IMR-90 (cell line): ENCODE results near the gene CASK. TPM values are rescaled to one million over a fixed set of nuclear protein-coding genes. Genes with fewer than 3 reads are reported as not detected.

Experiments
- ATAC-seq: fragments of 200-7000 bp; cut with Tn5 transposase; 2 replicates; pipeline ENCODE4 v1.9.1; 2020; ENCODE audit warnings: low read depth, mild to moderate bottlenecking, moderate library complexity
- BruUV-seq: library from RNA; stranded (reverse); fragments of 400-500 nt; replicated peaks from 2 replicates; lab custom pipeline; 2021; lab: Mats Ljungman, UMichigan
- CTCF ChIA-PET: fragments of 300-600 bp; formaldehyde crosslinking; extraction: SDS; loops from one replicate; lab custom pipeline; 2021; ENCODE audit warnings: antibody characterized with exemption; lab: Yijun Ruan, JAX
- POLR2A ChIA-PET: fragments of 300-600 bp; sonication (Branson Sonifier 250); formaldehyde crosslinking; loops from one replicate; lab custom pipeline; 2022; ENCODE audit warnings: antibody characterized with exemption; ENCODE audit not compliant: unreplicated experiment; lab: Charles Lee
- DNase-seq: peaks from one replicate; pipeline ENCODE4 v3.0.0; 2013
- H2AFZ ChIP-seq: replicated peaks from 2 replicates; pipeline ENCODE3; 2013; ENCODE audit warnings: low read length, mild to moderate bottlenecking; ENCODE audit not compliant: poor library complexity
- H2AK5ac ChIP-seq: 2 replicates; pipeline ENCODE4 v1.6.1; 2013; ENCODE audit warnings: low read depth, low read length, inconsistent platforms
- H2AK9ac ChIP-seq: replicated peaks from 2 replicates; pipeline ENCODE3; 2013; ENCODE audit warnings: mild to moderate bottlenecking, low read depth, low read length, moderate library complexity; ENCODE audit not compliant: poor library complexity
- H2BK120ac ChIP-seq: 2 replicates; pipeline ENCODE4 v1.6.1; 2013; ENCODE audit warnings: low read depth, low read length, inconsistent platforms
- H2BK15ac ChIP-seq: 3 replicates; pipeline ENCODE4 v1.6.1; 2013; ENCODE audit warnings: low read depth, low read length, inconsistent platforms
- H2BK20ac ChIP-seq: 2 replicates; pipeline ENCODE4 v1.6.1; 2013; ENCODE audit warnings: low read depth, mild to moderate bottlenecking, inconsistent platforms, low read length, moderate library complexity
- H2BK5ac ChIP-seq: 2 replicates; pipeline ENCODE4 v1.6.1; 2013; ENCODE audit warnings: mild to moderate bottlenecking, low read depth, low read length, inconsistent platforms; ENCODE audit not compliant: poor library complexity, severe bottlenecking
- H3K14ac ChIP-seq: replicated peaks from 2 replicates; pipeline ENCODE4 v1.6.1; 2013; ENCODE audit warnings: low read depth, low read length, inconsistent platforms
- H3K18ac ChIP-seq: 2 replicates; pipeline ENCODE4 v1.6.1; 2013; ENCODE audit warnings: low read depth, low read length, control low read depth
- H3K23ac ChIP-seq: 2 replicates; pipeline ENCODE4 v1.6.1; 2013; ENCODE audit warnings: low read depth, low read length, inconsistent platforms
- H3K27ac ChIP-seq: 2 replicates; pipeline ENCODE4 v1.5.1; 2013; ENCODE audit warnings: mild to moderate bottlenecking, control low read depth, low read length; ENCODE audit not compliant: insufficient read depth
- H3K27me3 ChIP-seq: 2 replicates; pipeline ENCODE4 v1.6.1; 2013; ENCODE audit warnings: low read length; ENCODE audit not compliant: control insufficient read depth, insufficient read depth
- H3K36me3 ChIP-seq: 2 replicates; pipeline ENCODE4 v1.6.1; 2013; ENCODE audit warnings: low read length, mixed read lengths; ENCODE audit not compliant: control insufficient read depth, insufficient read depth
- H3K4ac ChIP-seq: 2 replicates; pipeline ENCODE4 v1.6.1; 2013; ENCODE audit warnings: low read depth, low read length, inconsistent platforms
- H3K4me1 ChIP-seq: 2 replicates; pipeline ENCODE4 v1.6.1; 2013; ENCODE audit warnings: low read length, mixed read lengths; ENCODE audit not compliant: control insufficient read depth, insufficient read depth
- H3K4me2 ChIP-seq: 2 replicates; pipeline ENCODE4 v1.6.1; 2013; ENCODE audit warnings: low read depth, mild to moderate bottlenecking, control low read depth, low read length, moderate library complexity
- H3K4me3 ChIP-seq: 2 replicates; pipeline ENCODE4 v1.5.1; 2013; ENCODE audit warnings: low read depth, mild to moderate bottlenecking, control low read depth, low read length, moderate library complexity; ENCODE audit not compliant: insufficient read depth
- H3K56ac ChIP-seq: 2 replicates; pipeline ENCODE4 v1.6.1; 2013; ENCODE audit warnings: low read length, inconsistent platforms; ENCODE audit not compliant: insufficient read depth; ENCODE audit errors: extremely low read depth
- H3K79me1 ChIP-seq, 2 experiments: 2 replicates each; pipeline ENCODE4 v1.6.1; 2013; ENCODE audit warnings: low read length in 2 of 2, inconsistent platforms in 1 of 2, low read depth in 1 of 2
- H3K9ac ChIP-seq: 2 replicates; pipeline ENCODE4 v1.6.1; 2013; ENCODE audit warnings: low read depth, low read length, control low read depth
- H3K9me1 ChIP-seq: 2 replicates; pipeline ENCODE4 v1.6.1; 2013; ENCODE audit warnings: low read length, inconsistent platforms; ENCODE audit not compliant: insufficient read depth
- H3K9me3 ChIP-seq: 2 replicates; pipeline ENCODE4 v1.6.1; 2013; ENCODE audit warnings: low read length; ENCODE audit not compliant: control insufficient read depth, insufficient read depth
- H4K20me1 ChIP-seq: 2 replicates; pipeline ENCODE4 v1.6.1; 2013; ENCODE audit warnings: low read length, inconsistent platforms; ENCODE audit not compliant: insufficient read depth
- H4K5ac ChIP-seq: 2 replicates; pipeline ENCODE4 v1.6.1; 2013; ENCODE audit warnings: mild to moderate bottlenecking, low read depth, low read length, control low read depth
- H4K8ac ChIP-seq, 2 experiments: 2 replicates each; pipeline ENCODE4 v1.6.1; 2013; ENCODE audit warnings: low read depth in 2 of 2, low read length in 2 of 2, control low read depth in 1 of 2, inconsistent platforms in 1 of 2
- H4K91ac ChIP-seq: 2 replicates; pipeline ENCODE4 v1.6.1; 2013; ENCODE audit warnings: low read depth, low read length, inconsistent platforms; ENCODE audit not compliant: insufficient read depth
- BHLHE40 ChIP-seq: fragments of 150-350 bp; IDR thresholded peaks from 2 replicates; pipeline ENCODE4 v1.6.1; 2016; ENCODE audit warnings: mild to moderate bottlenecking, low read depth, low read length
- CEBPB ChIP-seq: IDR thresholded peaks from 2 replicates; pipeline ENCODE4 v1.6.1; 2012; ENCODE audit warnings: low read depth, low read length, improper control_type of control experiment
- CHD1 ChIP-seq: IDR thresholded peaks from 2 replicates; pipeline ENCODE4 v1.6.1; 2012; ENCODE audit warnings: low read depth, low read length, improper control_type of control experiment
- CTCF ChIP-seq: conservative IDR thresholded peaks from 2 replicates; pipeline ENCODE4 v1.5.1; 2012; ENCODE audit warnings: mild to moderate bottlenecking, low read depth, low read length, improper control_type of control experiment
- ELK1 ChIP-seq: fragments of 150-350 bp; IDR thresholded peaks from 2 replicates; pipeline ENCODE4 v1.6.1; 2016; ENCODE audit warnings: low read depth, mild to moderate bottlenecking, low read length, moderate library complexity, borderline replicate concordance
- FOS ChIP-seq: fragments of 150-350 bp; IDR thresholded peaks from 2 replicates; pipeline ENCODE4 v1.6.1; 2016; ENCODE audit warnings: low read depth, low read length
- MAFK ChIP-seq: IDR thresholded peaks from 2 replicates; pipeline ENCODE4 v1.6.1; 2012; ENCODE audit warnings: low read depth, low read length, improper control_type of control experiment
- MAZ ChIP-seq: IDR thresholded peaks from 2 replicates; pipeline ENCODE4 v1.6.1; 2012; ENCODE audit warnings: low read depth, mild to moderate bottlenecking, low read length, improper control_type of control experiment, moderate library complexity, borderline replicate concordance
- MXI1 ChIP-seq: IDR thresholded peaks from 2 replicates; pipeline ENCODE4 v1.6.1; 2012; ENCODE audit warnings: low read depth, mild to moderate bottlenecking, low read length, moderate library complexity, borderline replicate concordance
- NFE2L2 ChIP-seq: fragments of 150-350 bp; IDR thresholded peaks from 2 replicates; pipeline ENCODE4 v1.6.1; 2016; ENCODE audit warnings: low read depth, mild to moderate bottlenecking, low read length
- POLR2A ChIP-seq: IDR thresholded peaks from 2 replicates; pipeline ENCODE4 v1.6.1; 2012; ENCODE audit warnings: mild to moderate bottlenecking, low read depth, low read length
- RAD21 ChIP-seq: IDR thresholded peaks from 2 replicates; pipeline ENCODE4 v1.6.1; 2012; ENCODE audit warnings: low read length, improper control_type of control experiment
- RCOR1 ChIP-seq: IDR thresholded peaks from 2 replicates; pipeline ENCODE4 v1.6.1; 2012; ENCODE audit warnings: mild to moderate bottlenecking, low read length, improper control_type of control experiment; ENCODE audit not compliant: insufficient replicate concordance
- RFX5 ChIP-seq: IDR thresholded peaks from 2 replicates; pipeline ENCODE4 v1.8.0; 2012; ENCODE audit warnings: low read depth, mild to moderate bottlenecking, low read length, moderate library complexity
- SMC3 ChIP-seq: fragments of 150-350 bp; IDR thresholded peaks from 2 replicates; pipeline ENCODE4 v1.6.1; 2016; ENCODE audit warnings: low read depth, mild to moderate bottlenecking, antibody characterized with exemption, low read length, moderate library complexity
- USF2 ChIP-seq: fragments of 150-350 bp; IDR thresholded peaks from 2 replicates; pipeline ENCODE4 v1.6.1; 2017; ENCODE audit warnings: mild to moderate bottlenecking, antibody characterized with exemption, low read length, low read depth
- WGBS, 2 experiments: methylation state at CpG; one replicate each; pipeline versions ENCODE4 v1.1.5 to v1.1.7; 2013; ENCODE audit warnings: missing lambda C conversion rate in 2 of 2; ENCODE audit not compliant: insufficient read length in 1 of 2; ENCODE audit errors: extremely low coverage in 2 of 2; 5-methylcytosine and 5-hydroxymethylcytosine counted together
- dilution Hi-C: fragments of 300-500 bp; cut with HindIII; formaldehyde crosslinking; loops from one replicate; pipeline ENCODE4 v1.14.3; 2018; ENCODE audit warnings: low sequenced_read_pairs; ENCODE audit not compliant: unreplicated experiment
- in situ Hi-C: fragments of 300-500 bp; cut with MboI; formaldehyde crosslinking; loops from 3 replicates; pipeline ENCODE4 v1.14.3; 2019; ENCODE audit warnings: low sequenced_read_pairs, inconsistent platforms, mixed read lengths
- intact Hi-C: fragments of 100-400 bp; cut with micrococcal nuclease; formaldehyde crosslinking; loops from 2 replicates; pipeline ENCODE4 v1.10.0; 2022
- polyA plus RNA-seq, 3 experiments: library from polyadenylated mRNA; depleted of rRNA; stranded (reverse); fragments of >200 nt; gene quantifications; 2 replicates each; pipeline ENCODE4 v1.2.3, GENCODE V29; 2012; ENCODE audit warnings: low replicate concordance in 1 of 3
- total RNA-seq: library from RNA; depleted of rRNA; stranded (reverse); fragments of >200 nt; gene quantifications from 2 replicates; pipeline ENCODE4 v1.2.3, GENCODE V29; 2012

The CASK gene
- total and polyA plus RNA-seq, 2 of the 4 experiments (the other 2 are of a cell fraction): 9.4 to 17.7 TPM

GRCh38 chrX:41732260-41732659 is 191.1 kb downstream of the CASK start:
- Histone ChIP-seq H3K4me2 (no peak overlapping the region), H2BK5ac (no peak overlapping the region), H4K8ac (no peak overlapping the region), H2AK9ac (no peak overlapping the region), H3K18ac (no peak overlapping the region), H2BK120ac (no peak overlapping the region), H3K56ac (no peak overlapping the region), H4K91ac (no peak overlapping the region), H3K23ac (no peak overlapping the region), H3K14ac (no peak overlapping the region), H3K9ac (no peak overlapping the region), H2AK5ac (no peak overlapping the region), H4K5ac (no peak overlapping the region), H3K9me3 (no peaks in the 10 kb centered on the region), H3K4me3 (no peak overlapping the region), H3K79me1 (no peaks in the 10 kb centered on the region), H2BK15ac (no peak overlapping the region), H3K9me1 (no peaks in the 10 kb centered on the region), H4K20me1 (no peaks in the 10 kb centered on the region), H3K27ac (no peak overlapping the region), H3K4ac (no peak overlapping the region), H3K4me1 (no peaks in the 10 kb centered on the region), H3K27me3 (no peaks in the 10 kb centered on the region; the same call in 1 of the 2 replicates), H2BK20ac (no peak overlapping the region), H3K36me3 (no peaks in the 10 kb centered on the region), H2AFZ (no peak overlapping the region)
- no TSS peak for BruUV-seq
- dilution Hi-C loops (no loop called here), in situ Hi-C loops (no loop called here), intact Hi-C loops (loop anchor here (10.0 kb wide), 2 partner anchors 177 to 457 kb away; no protein-coding TSS in a partner anchor)
- DNase-seq (no peak), ATAC-seq (no peak)
- TF ChIP-seq MAZ (no peak), CEBPB (no peak), CTCF (no peak), RCOR1 (no peak), MXI1 (no peak), BHLHE40 (no peak), SMC3 (no peak), NFE2L2 (no peak), CHD1 (no peak), ELK1 (no peak), MAFK (no peak), RAD21 (no peak), POLR2A (no peak), RFX5 (no peak), FOS (no peak), USF2 (no peak)
- ChIA-PET CTCF (interaction anchor here (0.7 kb wide), 1 partner anchor 129 kb away, joined by 4 read pairs; no protein-coding TSS in a partner anchor), POLR2A (no interaction called here)
- 60% methylated on average over 1 of the region's 2 CpGs; no CpG with 5 or more reads in 1 of the 2 experiments for WGBS, 2 experiments
